H1 (cell line): ENCODE data around the gene KLHL2. TPM values are rescaled to one million over a fixed set of nuclear protein-coding genes. Genes with fewer than 3 reads are reported as not detected.

Experiments used
- CTCF ChIA-PET: fragments of 300-600 bp; sonication (Branson Sonifier 250); formaldehyde crosslinking; loops from one replicate; lab custom pipeline; 2021; ENCODE audit not compliant: partially characterized antibody; lab: Charles Lee
- POLR2A ChIA-PET: fragments of 300-600 bp; sonication (Branson Sonifier 250); formaldehyde crosslinking; loops from one replicate; lab custom pipeline; 2021; ENCODE audit warnings: inconsistent platforms; ENCODE audit not compliant: partially characterized antibody; lab: Charles Lee
- DNase-seq, 2 experiments: peaks; one replicate each; pipeline versions ENCODE4 v3.0.0 to v3.0.0-alpha.2; 2010 to 2022; ENCODE audit warnings: low spot score in 2 of 2, low read depth in 1 of 2, mixed read lengths in 1 of 2
- FAIRE-seq: peaks from 2 replicates; lab custom pipeline; 2011; peaks lifted over from hg19 to GRCh38; lab: Jason Lieb, UNC
- H2AFZ ChIP-seq: 2 replicates; pipeline ENCODE4 v1.8.1; 2012; ENCODE audit warnings: low read length, inconsistent platforms
- H2AK5ac ChIP-seq: 2 replicates; pipeline ENCODE4 v1.6.1; 2013; ENCODE audit warnings: low read depth, low read length
- H2BK120ac ChIP-seq: replicated peaks from 2 replicates; pipeline ENCODE3; 2013; ENCODE audit warnings: low read depth, low read length, inconsistent platforms
- H2BK12ac ChIP-seq: 2 replicates; pipeline ENCODE4 v1.6.1; 2013; ENCODE audit warnings: low read depth, low read length
- H2BK15ac ChIP-seq: 2 replicates; pipeline ENCODE4 v1.6.1; 2013; ENCODE audit warnings: low read length
- H2BK20ac ChIP-seq: 2 replicates; pipeline ENCODE4 v1.6.1; 2013; ENCODE audit warnings: low read length
- H2BK5ac ChIP-seq: 2 replicates; pipeline ENCODE4 v1.6.1; 2013; ENCODE audit warnings: low read depth, low read length
- H3K14ac ChIP-seq: 2 replicates; pipeline ENCODE4 v1.6.1; 2013; ENCODE audit warnings: inconsistent platforms; ENCODE audit not compliant: insufficient read length
- H3K18ac ChIP-seq: 2 replicates; pipeline ENCODE4 v1.6.1; 2013; ENCODE audit warnings: low read length; ENCODE audit errors: extremely low read depth
- H3K23ac ChIP-seq: 2 replicates; pipeline ENCODE4 v1.6.1; 2013; ENCODE audit warnings: inconsistent platforms; ENCODE audit not compliant: insufficient read length
- H3K23me2 ChIP-seq: 2 replicates; pipeline ENCODE4 v1.6.1; 2013; ENCODE audit warnings: low read depth, low read length
- H3K27ac ChIP-seq: 2 replicates; pipeline ENCODE4 v1.6.1; 2011; ENCODE audit warnings: low read depth, low read length, inconsistent platforms
- H3K27me3 ChIP-seq, 4 experiments: replicated peaks in 1 of 4; 1 replicate in 1 of 4; 2 replicates in 3 of 4; pipeline versions ENCODE4 v1.6.1 to v1.8.1; 2011 to 2013; ENCODE audit warnings: low read length in 3 of 4, mild to moderate bottlenecking in 3 of 4, inconsistent platforms in 2 of 4, mixed read lengths in 2 of 4, moderate library complexity in 1 of 4; ENCODE audit not compliant: control insufficient read depth in 3 of 4, insufficient read depth in 3 of 4; ENCODE audit errors: extremely low read depth in 1 of 4
- H3K36me3 ChIP-seq, 4 experiments: 2 replicates each; pipeline versions ENCODE4 v1.6.1 to v1.8.1; 2011 to 2013; ENCODE audit warnings: mild to moderate bottlenecking in 4 of 4, low read length in 3 of 4, moderate library complexity in 2 of 4, control low read depth in 1 of 4, inconsistent platforms in 1 of 4; ENCODE audit not compliant: insufficient read depth in 4 of 4, control insufficient read depth in 2 of 4
- H3K4ac ChIP-seq: replicated peaks from 2 replicates; pipeline ENCODE3; 2013; ENCODE audit warnings: low read length, low read depth, mixed read lengths, inconsistent platforms; ENCODE audit not compliant: insufficient read length
- H3K4me1 ChIP-seq, 4 experiments: replicated peaks in 1 of 4; 1 replicate in 1 of 4; 2 replicates in 3 of 4; pipeline versions ENCODE4 v1.6.1 to v1.8.1; 2011 to 2013; ENCODE audit warnings: low read length in 3 of 4, inconsistent platforms in 2 of 4, mixed read lengths in 1 of 4; ENCODE audit not compliant: insufficient read depth in 4 of 4, control insufficient read depth in 3 of 4
- H3K4me2 ChIP-seq, 2 experiments: 2 replicates each; pipeline versions ENCODE4 v1.6.1 to v1.8.1; 2011 to 2013; ENCODE audit warnings: low read depth in 2 of 2, low read length in 2 of 2, control low read depth in 1 of 2, inconsistent platforms in 1 of 2, mild to moderate bottlenecking in 1 of 2; ENCODE audit not compliant: insufficient read depth in 1 of 2
- H3K4me3 ChIP-seq, 4 experiments: fragments of 200-600, 300-600 bp in 1 of 4; sonication (generic), shearing (Covaris generic), sonication (Bioruptor Twin) in 1 of 4; 2 replicates each; pipeline versions ENCODE4 v1.5.1 to v1.8.1; 2011 to 2016; ENCODE audit warnings: low read length in 4 of 4, low read depth in 3 of 4, control low read depth in 2 of 4, inconsistent platforms in 2 of 4, mild to moderate bottlenecking in 2 of 4, mixed read lengths in 1 of 4, moderate library complexity in 1 of 4; ENCODE audit not compliant: insufficient read depth in 2 of 4; ENCODE audit errors: extremely low read depth in 1 of 4
- H3K56ac ChIP-seq: replicated peaks from 2 replicates; pipeline ENCODE3; 2013; ENCODE audit warnings: low read depth, mild to moderate bottlenecking, mixed read lengths, low read length, inconsistent platforms; ENCODE audit not compliant: insufficient read length
- H3K79me1 ChIP-seq: 2 replicates; pipeline ENCODE4 v1.6.1; 2013; ENCODE audit warnings: low read depth, low read length, control low read depth
- H3K79me2 ChIP-seq, 2 experiments: 2 replicates each; pipeline versions ENCODE4 v1.6.1 to v1.8.1; 2012 to 2013; ENCODE audit warnings: low read length in 2 of 2, mild to moderate bottlenecking in 2 of 2, inconsistent platforms in 1 of 2; ENCODE audit not compliant: insufficient read depth in 2 of 2, control insufficient read depth in 1 of 2
- H3K9ac ChIP-seq, 4 experiments: replicated peaks in 1 of 4; 1 replicate in 1 of 4; 2 replicates in 3 of 4; pipeline versions ENCODE4 v1.6.1 to v1.8.1; 2011 to 2013; ENCODE audit warnings: low read depth in 3 of 4, low read length in 3 of 4, control low read depth in 2 of 4, mild to moderate bottlenecking in 2 of 4, moderate library complexity in 2 of 4, inconsistent platforms in 1 of 4; ENCODE audit errors: extremely low read depth in 1 of 4
- H3K9me3 ChIP-seq, 2 experiments: 2 replicates each; pipeline versions ENCODE4 v1.6.1 to v1.8.1; 2012 to 2013; ENCODE audit warnings: mild to moderate bottlenecking in 2 of 2, moderate library complexity in 2 of 2, control low read depth in 1 of 2, inconsistent platforms in 1 of 2, low read depth in 1 of 2, low read length in 1 of 2, mixed read lengths in 1 of 2; ENCODE audit not compliant: insufficient read depth in 2 of 2
- H4K20me1 ChIP-seq, 2 experiments: replicated peaks in 1 of 2; 2 replicates each; pipeline versions ENCODE3 to v1.8.1; 2011 to 2013; ENCODE audit warnings: inconsistent platforms in 2 of 2, low read length in 2 of 2, mild to moderate bottlenecking in 1 of 2; ENCODE audit not compliant: insufficient read depth in 2 of 2, control insufficient read depth in 1 of 2
- H4K5ac ChIP-seq: 2 replicates; pipeline ENCODE4 v1.6.1; 2013; ENCODE audit warnings: low read length, low read depth, mixed read lengths, inconsistent platforms; ENCODE audit not compliant: insufficient read length
- H4K8ac ChIP-seq: 2 replicates; pipeline ENCODE4 v1.8.0; 2013; ENCODE audit warnings: mild to moderate bottlenecking, moderate library complexity, low read length, inconsistent platforms; ENCODE audit not compliant: insufficient read depth; ENCODE audit errors: extremely low read depth
- H4K91ac ChIP-seq: replicated peaks from 2 replicates; pipeline ENCODE3; 2013; ENCODE audit warnings: low read length, mixed read lengths, inconsistent platforms; ENCODE audit not compliant: insufficient read length
- CREB1 ChIP-seq: IDR thresholded peaks from 2 replicates; pipeline ENCODE4 v1.6.1; 2012; ENCODE audit warnings: inconsistent platforms
- EZH2 ChIP-seq: fragments of 200-600 bp; sonication (generic); IDR thresholded peaks from 2 replicates; pipeline ENCODE4 v1.7.1; 2012; ENCODE audit warnings: low read depth, mild to moderate bottlenecking, moderate library complexity, low read length, inconsistent platforms; ENCODE audit not compliant: severe bottlenecking
- NANOG ChIP-seq: IDR thresholded peaks from 2 replicates; pipeline ENCODE4 v1.6.1; 2011; ENCODE audit warnings: low read length, low read depth, mild to moderate bottlenecking, inconsistent platforms; ENCODE audit not compliant: insufficient read depth, poor library complexity, severe bottlenecking
- POLR2A ChIP-seq, 2 experiments: IDR thresholded peaks; 1 replicate in 1 of 2; 2 replicates in 1 of 2; pipeline ENCODE4 v1.6.1; 2011; ENCODE audit warnings: low read depth in 2 of 2, low read length in 2 of 2, mild to moderate bottlenecking in 2 of 2; ENCODE audit errors: control extremely low read depth in 1 of 2
- RBBP5 ChIP-seq: IDR thresholded peaks from 2 replicates; pipeline ENCODE4 v1.7.1; 2012; ENCODE audit warnings: low read depth, mild to moderate bottlenecking, inconsistent platforms, low read length, moderate library complexity, borderline replicate concordance
- RNF2 ChIP-seq: fragments of 200-900, 300-1000 bp; sonication (generic); IDR thresholded peaks from 2 replicates; pipeline ENCODE4 v1.7.1; 2016; ENCODE audit warnings: borderline replicate concordance, low read depth, mild to moderate bottlenecking, antibody characterized with exemption, low read length; ENCODE audit not compliant: poor library complexity, severe bottlenecking; ENCODE audit errors: missing control alignments
- SIX5 ChIP-seq: IDR thresholded peaks from 2 replicates; pipeline ENCODE4 v1.6.1; 2011; ENCODE audit warnings: mild to moderate bottlenecking, low read depth, low read length
- SP2 ChIP-seq: IDR thresholded peaks from 2 replicates; pipeline ENCODE4 v1.6.1; 2012; ENCODE audit warnings: mild to moderate bottlenecking, low read length, inconsistent platforms
- WGBS, 2 experiments: shearing (Covaris generic) in 1 of 2; methylation state at CpG; one replicate each; pipeline versions ENCODE4 v1.1.6 to v1.1.7; 2013 to 2015; ENCODE audit warnings: low lambda C conversion rate in 2 of 2, mixed read lengths in 2 of 2, inconsistent platforms in 1 of 2, low coverage in 1 of 2, missing lambda C conversion rate in 1 of 2; ENCODE audit not compliant: insufficient replicate concordance in 2 of 2, insufficient coverage in 1 of 2, insufficient read length in 1 of 2; ENCODE audit errors: extremely low coverage in 1 of 2, missing lambda C conversion rate in 1 of 2; 5-methylcytosine and 5-hydroxymethylcytosine counted together
- polyA plus RNA-seq, 7 experiments: library from polyadenylated mRNA; depleted of rRNA in 3 of 7; stranded (reverse) in 5 of 7; unstranded in 2 of 7; fragments of >200 nt in 5 of 7; fragments of 200-250 nt in 2 of 7; gene quantifications; 1 replicate in 5 of 7; 2 replicates in 1 of 7; 4 replicates in 1 of 7; pipeline versions ENCODE4 v1.2.1 to v1.2.3, GENCODE V29; 2011 to 2013; ENCODE audit warnings: missing spikeins in 2 of 7, mixed read lengths in 2 of 7
- total RNA-seq: library from RNA; stranded (reverse); fragmentation: NEBNext Ultra II Directional; extraction: Animal tissue kit (Norgen Biotek cat#: 25700); gene quantifications from 2 replicates; pipeline ENCODE4 v1.2.1, GENCODE V29; 2021
- TF ChIP-seq, protein P1 (sequence below): IDR thresholded peaks from 2 replicates; pipeline ENCODE4 v1.6.1; 2011; ENCODE audit warnings: low read depth, mild to moderate bottlenecking, low read length; ENCODE audit not compliant: insufficient read depth

The KLHL2 gene
- total and polyA plus RNA-seq, 2 of the 8 experiments (the other 6 are each of a cell fraction or from before 2014, with no cell fraction given) = 5.2 to 12.0 TPM

- TF ChIP-seq, protein P1, sequence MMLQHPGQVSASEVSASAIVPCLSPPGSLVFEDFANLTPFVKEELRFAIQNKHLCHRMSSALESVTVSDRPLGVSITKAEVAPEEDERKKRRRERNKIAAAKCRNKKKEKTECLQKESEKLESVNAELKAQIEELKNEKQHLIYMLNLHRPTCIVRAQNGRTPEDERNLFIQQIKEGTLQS = no peak
- no peak for TF ChIP-seq SIX5
- TF ChIP-seq NANOG = no peak
- no peak for TF ChIP-seq EZH2
- TF ChIP-seq POLR2A (IDR thresholded peaks at IDR 0.05; ENCODE audit: control extremely low read depth in 1 of 2, low read depth in 2 of 2, low read length in 2 of 2) = no peak
- TF ChIP-seq CREB1 = no peak
- no peak for TF ChIP-seq SP2
- no peak for TF ChIP-seq RNF2
- no peak for TF ChIP-seq RBBP5
- H2BK5ac ChIP-seq = no peak overlapping the region
- no peak overlapping the region for H4K5ac ChIP-seq
- no peak overlapping the region for H2BK20ac ChIP-seq
- H3K56ac ChIP-seq = no peak overlapping the region
- H3K14ac ChIP-seq = no peak overlapping the region
- H3K79me1 ChIP-seq = no peaks in the 10 kb centered on the region
- H3K18ac ChIP-seq = no peak overlapping the region
- H2BK12ac ChIP-seq = no peak overlapping the region
- no peaks in the 10 kb centered on the region for H3K23me2 ChIP-seq
- no peak overlapping the region for H3K9ac ChIP-seq
- POLR2A ChIA-PET = no interaction called here
- no peak overlapping the region for H2BK120ac ChIP-seq
- H3K27ac ChIP-seq = no peak overlapping the region
- H3K79me2 ChIP-seq = no peaks in the 10 kb centered on the region
- H3K27me3 ChIP-seq = no peaks in the 10 kb centered on the region
- H3K4me1 ChIP-seq = no peaks in the 10 kb centered on the region
- H2AFZ ChIP-seq = no peak overlapping the region
- DNase-seq (no peak), FAIRE-seq (no peak)
- no peak overlapping the region for H4K8ac ChIP-seq
- H4K91ac ChIP-seq = no peak overlapping the region
- H3K4ac ChIP-seq = no peak overlapping the region
- no peak overlapping the region for H2AK5ac ChIP-seq
- H3K23ac ChIP-seq = no peak overlapping the region
- H3K4me3 ChIP-seq = no peak overlapping the region
- H3K36me3 ChIP-seq = no peaks in the 10 kb centered on the region
- no peaks in the 10 kb centered on the region for H3K9me3 ChIP-seq
- no peak overlapping the region for H3K4me2 ChIP-seq
- 71% methylated on average over 1 of the region's 1 CpG; no CpG with 5 or more reads in 1 of the 2 experiments for WGBS, 2 experiments
- CTCF ChIA-PET = no interaction called here
- no peaks in the 10 kb centered on the region for H4K20me1 ChIP-seq
- no peak overlapping the region for H2BK15ac ChIP-seq
Measured at GRCh38 chr4:165192500-165192898, 14.9 kb upstream of the KLHL2 start.
